VCaP (cell line): ENCODE results near the gene SMYD3.

ENCODE experiments used
- H3K27ac ChIP-seq: fragments of 450-650 bp; 2 replicates; pipeline ENCODE4 v1.5.1; 2017
- TF ChIP-seq, protein P1 (sequence below): fragments of 450-650 bp; conservative IDR thresholded peaks from 2 replicates; pipeline ENCODE4 v1.5.1; 2017; ENCODE audit warnings: mild to moderate bottlenecking, moderate library complexity

Gene SMYD3

DNA sequence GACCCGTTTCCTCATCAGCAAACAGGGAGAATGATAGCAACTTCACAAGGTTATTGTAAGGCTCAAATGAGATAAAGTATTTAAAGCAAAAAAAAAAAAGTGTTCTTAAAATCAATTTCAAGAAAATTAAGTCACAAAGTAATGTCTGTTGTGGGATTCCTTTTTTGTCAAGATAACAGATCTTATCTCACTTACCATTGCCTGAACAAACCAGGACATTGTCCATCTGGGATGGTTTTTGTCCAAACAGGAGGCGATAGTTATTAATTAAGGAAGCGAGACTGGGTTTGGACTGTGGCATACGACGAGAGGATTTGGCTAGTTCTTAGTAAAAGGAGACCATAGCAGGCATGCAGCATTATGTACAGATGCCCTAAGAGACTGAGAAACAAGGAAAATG lies 458.4 kb downstream of the SMYD3 start:
- TF ChIP-seq, protein P1, sequence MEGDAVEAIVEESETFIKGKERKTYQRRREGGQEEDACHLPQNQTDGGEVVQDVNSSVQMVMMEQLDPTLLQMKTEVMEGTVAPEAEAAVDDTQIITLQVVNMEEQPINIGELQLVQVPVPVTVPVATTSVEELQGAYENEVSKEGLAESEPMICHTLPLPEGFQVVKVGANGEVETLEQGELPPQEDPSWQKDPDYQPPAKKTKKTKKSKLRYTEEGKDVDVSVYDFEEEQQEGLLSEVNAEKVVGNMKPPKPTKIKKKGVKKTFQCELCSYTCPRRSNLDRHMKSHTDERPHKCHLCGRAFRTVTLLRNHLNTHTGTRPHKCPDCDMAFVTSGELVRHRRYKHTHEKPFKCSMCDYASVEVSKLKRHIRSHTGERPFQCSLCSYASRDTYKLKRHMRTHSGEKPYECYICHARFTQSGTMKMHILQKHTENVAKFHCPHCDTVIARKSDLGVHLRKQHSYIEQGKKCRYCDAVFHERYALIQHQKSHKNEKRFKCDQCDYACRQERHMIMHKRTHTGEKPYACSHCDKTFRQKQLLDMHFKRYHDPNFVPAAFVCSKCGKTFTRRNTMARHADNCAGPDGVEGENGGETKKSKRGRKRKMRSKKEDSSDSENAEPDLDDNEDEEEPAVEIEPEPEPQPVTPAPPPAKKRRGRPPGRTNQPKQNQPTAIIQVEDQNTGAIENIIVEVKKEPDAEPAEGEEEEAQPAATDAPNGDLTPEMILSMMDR = no peak
- no peak overlapping the region for H3K27ac ChIP-seq

DNA sequence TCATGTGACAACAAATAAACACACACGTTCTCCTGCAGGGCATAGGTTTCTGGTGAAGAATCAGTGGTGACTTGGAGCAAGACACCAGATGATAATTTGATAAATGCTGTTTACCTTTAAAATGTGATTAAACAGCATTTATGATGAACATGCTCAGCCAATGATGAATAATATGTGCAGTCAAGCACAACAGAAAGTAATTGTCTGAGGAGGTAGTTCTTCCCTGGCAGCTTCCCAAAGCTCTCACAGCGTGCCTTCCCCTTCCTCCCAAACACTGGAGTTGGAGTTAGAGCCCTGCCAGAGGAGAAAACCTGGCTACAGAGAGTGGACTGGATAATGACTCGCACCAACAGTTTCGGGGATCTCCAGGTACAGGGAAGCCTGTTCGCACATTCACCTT lies 463.5 kb downstream of the SMYD3 start:
- TF ChIP-seq, protein P1 = no peak

DNA sequence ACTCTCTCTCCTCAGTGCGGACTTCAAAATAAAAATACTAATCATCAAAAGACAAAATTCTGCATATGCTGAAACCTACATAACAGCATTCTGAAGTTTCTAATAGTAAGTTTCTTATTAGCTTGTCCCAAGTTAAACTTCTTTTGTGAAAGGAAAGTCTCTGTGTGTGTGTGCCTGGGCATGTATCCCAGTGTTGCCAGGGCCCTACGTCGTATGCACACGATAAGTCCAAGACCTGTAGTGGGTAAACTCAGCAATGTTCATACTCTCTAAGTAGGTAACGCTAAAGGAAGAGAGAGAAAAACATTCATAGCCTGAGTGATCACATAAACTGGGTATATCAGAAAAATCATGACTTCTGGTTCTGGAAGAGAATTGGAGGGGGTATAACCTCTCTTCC lies 465.7 kb downstream of the SMYD3 start:
- TF ChIP-seq, protein P1 = no peak
- no peak overlapping the region for H3K27ac ChIP-seq

More for the DNA sequence above, 463.5 kb downstream of the SMYD3 start:
- peak overlapping the region; percentile 80 for H3K27ac ChIP-seq

DNA sequence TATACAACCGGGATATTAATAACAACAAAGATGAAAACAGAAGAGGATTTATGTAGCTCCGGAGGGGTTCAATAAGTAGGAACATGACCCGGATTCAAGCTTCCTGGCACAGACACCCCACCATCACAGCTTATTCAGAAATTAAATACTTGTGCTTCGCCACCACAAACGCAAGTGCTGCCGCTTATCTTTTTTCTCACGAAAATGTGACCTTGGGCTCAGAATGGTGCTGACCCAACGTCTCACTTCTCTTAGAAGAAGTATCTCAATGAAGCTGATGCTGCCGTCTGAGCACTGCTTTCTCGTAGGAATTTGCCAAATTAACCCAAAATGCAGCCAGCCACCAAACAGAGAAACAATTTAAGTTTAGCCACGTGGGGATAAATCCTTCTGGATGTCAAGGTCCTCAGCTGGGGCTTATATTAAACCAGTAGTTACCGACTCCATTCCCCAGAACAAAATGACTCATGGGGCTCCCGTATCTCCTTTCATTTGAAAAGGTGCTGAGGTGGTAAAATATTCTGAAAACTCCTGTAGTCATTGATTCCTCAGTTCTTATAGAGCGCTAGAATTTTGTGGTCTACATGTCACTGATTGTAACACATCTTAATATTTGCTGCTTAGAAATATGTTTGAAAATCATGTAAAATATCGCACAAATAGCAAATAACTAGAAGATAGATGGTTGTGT lies 466.7 kb downstream of the SMYD3 start:
- TF ChIP-seq, protein P1 = no peak
- no peak overlapping the region for H3K27ac ChIP-seq

DNA sequence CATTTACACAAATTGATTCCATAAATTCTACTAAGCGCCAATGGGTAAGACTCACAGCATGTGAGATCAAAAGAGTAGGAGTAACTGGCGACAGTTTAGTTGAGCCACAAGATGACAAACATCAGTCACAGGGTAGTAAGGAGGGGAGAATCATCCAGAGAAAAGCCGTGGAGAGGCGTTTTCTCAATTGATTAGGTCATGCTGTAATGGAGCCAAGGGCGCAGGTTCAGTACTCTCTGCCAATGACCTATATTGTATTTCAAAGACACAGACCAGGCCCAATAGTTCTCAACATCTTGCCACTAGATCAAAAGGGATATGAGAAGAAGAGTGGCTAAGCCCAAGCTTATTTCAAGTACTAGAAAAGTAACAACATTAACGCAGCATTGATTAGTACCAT lies 467.5 kb downstream of the SMYD3 start:
- no peak overlapping the region for H3K27ac ChIP-seq
- TF ChIP-seq, protein P1 = no peak

DNA sequence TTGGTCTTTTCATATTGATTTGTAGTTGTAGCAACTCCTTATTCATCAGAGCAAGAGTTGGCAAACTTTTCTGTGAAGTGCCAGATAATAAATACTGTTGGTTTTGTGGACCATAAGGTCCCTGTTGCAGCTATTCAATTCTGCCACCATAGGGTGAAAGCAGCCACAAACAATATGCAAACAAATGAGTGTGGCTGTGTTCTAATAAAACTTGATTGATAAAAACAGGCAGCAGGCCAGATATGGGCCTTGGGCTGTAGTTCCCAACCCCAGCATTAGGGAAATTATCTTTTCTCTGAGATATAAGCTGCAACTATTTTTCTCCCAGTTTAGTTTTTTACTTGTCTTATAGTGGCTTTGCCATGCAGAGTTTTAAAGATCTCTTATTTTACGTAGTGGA lies 469.2 kb downstream of the SMYD3 start:
- TF ChIP-seq, protein P1 = no peak
- peak overlapping the region; percentile 48 for H3K27ac ChIP-seq

DNA sequence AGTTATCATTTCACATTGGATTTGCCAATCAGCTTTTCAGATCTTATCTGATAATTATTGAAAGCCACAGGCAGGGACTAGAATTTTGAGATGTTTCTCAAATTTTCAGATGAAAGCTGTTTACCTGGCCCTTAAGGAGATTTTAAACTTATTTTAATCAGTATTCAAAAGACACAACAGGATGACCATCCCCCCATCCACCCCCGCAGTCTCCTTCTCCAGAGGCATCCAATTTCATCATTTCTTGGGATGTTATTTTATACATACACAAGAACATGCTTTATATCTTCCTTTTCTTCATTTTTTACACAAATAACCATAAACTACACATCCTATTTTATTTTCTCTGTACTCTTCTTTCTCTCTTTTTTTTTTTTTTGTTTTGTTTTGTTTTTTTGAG lies 470.9 kb downstream of the SMYD3 start:
- peak overlapping the region; percentile 63; the same call in 1 of the 2 replicates for H3K27ac ChIP-seq
- TF ChIP-seq, protein P1 = no peak
